Nucleus accumbens (tissue), 56 donors: ENCODE measurements around the gene TNFRSF17.
"Not testable (repeated sequence)": the region's sequence is repeated elsewhere in the genome, so short reads cannot be mapped to it uniquely, and the experiment has no call there.

ENCODE experiments used
- DNase-seq, 56 donors: peaks; one replicate each; lab custom pipeline; 2025; lab: John Stamatoyannopoulos, UW

Gene TNFRSF17

DNA sequence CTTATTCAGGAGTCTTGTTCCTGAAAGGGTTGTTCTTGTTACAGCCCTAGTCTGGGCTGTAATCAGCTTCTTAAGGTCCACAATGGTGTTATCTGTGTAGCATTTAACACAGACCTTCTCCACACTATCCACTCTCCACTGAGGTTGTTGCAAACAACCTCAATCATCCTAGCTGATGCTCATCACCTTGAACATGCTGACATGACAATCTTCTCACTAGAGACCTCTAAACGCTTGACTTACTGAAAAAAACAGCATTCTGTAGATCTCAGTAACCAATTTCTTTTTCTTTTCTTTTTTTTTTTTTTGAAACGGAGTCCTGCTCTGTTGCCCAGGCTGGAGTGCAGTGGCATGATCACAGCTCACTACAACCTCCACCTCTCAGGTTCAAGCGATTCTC, 3.6 kb downstream of the TNFRSF17 start:
- no peak for DNase-seq

DNA sequence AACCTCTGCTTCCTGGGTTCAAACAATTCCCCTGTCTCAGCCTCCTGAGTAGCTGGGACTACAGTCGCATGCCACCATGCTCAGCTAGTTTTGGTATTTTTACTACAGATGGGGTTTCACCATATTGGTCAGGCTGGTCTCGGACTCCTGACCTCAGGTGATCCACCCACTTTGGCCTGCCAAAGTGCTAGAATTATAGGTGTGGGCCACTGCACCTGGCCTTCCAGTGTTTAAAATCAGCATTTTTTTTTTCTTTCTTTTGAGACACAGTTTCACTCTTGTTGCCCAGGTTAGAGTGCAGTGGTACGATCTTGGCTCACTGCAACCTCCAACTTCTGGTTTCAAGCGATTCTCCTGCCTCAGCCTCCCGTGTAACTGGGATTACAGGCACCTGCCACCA, 5.3 kb downstream of the TNFRSF17 start:
- not testable (repeated sequence) for DNase-seq

DNA sequence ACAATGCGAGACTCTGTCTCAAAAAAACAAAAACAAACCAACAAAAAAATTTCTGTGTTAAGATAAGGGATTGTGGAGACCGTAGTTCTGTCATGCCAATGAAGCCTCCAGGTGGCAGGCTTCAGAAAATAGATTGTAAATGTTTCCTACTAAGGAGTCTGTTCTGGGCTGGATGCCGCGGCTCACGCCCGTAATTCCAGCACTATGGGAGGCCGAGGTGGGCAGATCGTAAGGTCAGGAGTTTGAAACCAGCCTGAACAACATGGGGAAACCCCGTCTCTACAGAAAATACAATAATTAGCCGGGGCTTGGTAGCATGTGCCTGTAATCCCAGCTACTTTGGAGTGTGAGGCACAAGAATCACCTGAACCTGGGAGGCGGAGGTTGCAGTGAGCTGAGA, 7.1 kb downstream of the TNFRSF17 start:
- DNase-seq, result peak in 2 of 56 donors; percentile 6 to 13

DNA sequence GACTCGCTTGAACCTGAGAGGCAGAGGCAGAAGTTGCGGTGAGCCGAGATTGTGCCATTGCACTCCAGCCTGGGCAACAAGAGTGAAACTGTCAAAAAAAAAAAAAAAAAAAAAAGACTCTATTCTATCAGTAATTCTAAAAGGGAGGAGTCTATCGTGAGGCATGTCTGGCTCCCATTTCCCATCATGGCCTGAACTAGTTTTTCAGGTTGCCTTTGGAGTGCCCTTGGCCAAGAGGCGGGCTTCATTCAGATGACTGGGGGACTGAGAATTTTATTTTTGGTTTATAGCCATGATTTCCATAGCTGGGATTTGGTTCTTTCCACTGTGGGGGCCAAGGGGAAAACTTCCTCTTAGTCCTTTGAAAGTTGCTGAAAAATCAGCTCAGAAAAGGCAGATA, 8.1 kb downstream of the TNFRSF17 start:
- no peak for DNase-seq

DNA sequence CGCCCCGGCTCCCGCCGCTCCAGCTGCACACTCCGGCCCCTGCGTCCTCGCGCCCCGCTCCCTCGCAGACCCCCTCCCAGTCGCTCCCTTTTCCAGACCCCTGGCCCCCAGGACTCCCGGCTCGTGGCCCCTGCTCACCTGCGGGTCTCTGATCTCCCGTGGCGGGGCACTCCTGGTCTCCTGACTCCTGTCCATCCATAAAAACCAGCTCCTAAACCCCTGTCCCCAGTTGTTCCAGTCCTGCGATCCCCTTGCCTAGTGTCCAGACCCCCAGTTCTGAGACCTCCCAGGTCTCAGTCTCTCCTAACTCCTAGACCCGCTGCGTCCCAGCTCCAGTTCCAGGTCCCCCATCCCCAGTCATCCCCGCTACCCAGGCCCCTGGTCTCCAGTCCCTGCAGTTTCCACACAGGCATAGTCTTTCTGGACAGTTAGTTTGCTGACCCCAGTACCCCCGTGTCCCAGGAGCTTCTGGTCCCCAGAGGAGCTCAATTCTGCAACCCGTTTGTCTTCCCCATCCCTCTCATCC, 11.9 kb downstream of the TNFRSF17 start:
- peak in 5 of 56 donors; percentile 26 to 60 (median 50) for DNase-seq

DNA sequence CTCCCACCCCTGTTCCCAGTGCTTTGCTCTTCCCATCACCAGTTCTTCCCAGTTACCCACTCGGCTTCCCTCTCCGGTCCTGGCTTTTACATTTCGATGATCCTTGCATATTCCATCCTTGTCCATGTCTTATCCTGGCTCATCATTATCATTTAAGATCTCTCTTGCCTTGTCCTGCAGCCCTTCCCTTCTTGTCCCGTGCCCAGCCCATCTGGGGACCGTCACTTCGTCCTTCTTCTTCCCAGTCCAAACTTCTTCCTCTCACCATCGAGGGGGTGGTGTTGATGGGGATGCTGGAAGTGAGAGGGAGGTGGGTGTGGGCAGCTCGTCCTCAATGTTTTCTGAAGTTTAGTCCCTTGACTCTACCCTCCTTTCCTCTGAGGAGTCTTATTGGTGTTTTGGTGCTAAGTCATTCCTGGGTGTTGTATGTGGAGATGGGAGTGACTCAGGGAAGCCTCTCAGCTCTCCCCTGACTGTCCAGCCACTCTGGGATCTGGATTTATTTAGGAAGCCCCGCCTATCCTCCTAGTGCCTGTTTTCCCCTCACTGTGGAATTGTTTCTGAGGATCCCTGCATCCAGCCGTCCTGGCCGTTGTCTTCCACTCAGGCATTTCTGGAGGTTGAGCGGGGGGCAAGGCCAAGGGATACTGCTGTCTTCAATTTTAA, 12.5 kb downstream of the TNFRSF17 start:
- DNase-seq, result peak in 3 of 56 donors; percentile 6 to 19 (median 16)

DNA sequence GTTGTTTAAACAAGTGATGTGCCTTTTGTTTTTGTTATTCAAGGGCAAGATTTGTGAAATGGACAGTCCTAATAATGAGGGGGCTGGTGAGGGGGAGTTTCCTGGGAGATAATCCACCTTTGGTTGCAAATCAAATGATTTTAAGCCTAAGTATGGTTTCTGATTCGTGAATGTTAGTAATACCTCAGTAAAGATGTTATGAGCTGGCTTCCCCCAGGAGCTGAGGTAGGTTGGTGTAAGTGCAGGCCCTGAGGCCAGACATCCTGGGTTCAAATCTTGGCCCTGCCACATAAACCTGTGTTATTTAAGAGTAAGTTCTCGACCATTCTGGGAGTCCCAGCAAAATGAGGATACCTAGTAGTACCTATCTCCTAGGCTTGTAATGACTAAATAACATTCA, 13.1 kb downstream of the TNFRSF17 start:
- DNase-seq, result no peak

DNA sequence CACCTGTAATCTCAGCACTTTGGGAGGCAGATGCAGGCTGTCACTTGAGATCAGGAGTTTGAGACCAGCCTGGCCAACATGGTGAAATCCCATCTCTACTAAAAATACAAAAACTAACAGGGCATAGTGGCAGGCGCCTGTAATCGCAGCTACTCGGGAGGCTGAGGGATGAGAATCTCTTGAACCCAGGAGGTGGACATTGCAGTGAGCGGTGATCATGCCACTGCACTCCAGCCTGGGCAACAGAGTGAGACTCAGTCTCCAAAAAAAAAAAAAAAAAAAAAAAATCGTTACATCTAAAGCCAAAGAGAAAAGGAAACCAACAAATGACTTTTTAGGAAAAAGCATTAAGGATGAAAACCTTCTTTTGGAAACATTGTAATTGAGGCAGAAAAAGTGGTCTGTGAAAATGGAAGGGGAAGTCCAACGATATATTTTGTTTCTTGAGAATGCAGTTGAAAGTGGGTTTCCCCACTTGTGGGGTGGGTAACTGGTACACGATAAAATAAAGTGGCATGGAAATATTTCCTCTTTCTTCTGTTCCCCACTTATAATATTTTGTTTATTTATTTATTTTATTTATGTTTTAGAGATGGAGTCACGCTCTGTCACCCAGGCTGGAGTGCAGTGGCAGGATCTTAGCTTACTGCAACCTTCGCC, 14.1 kb downstream of the TNFRSF17 start:
- no peak for DNase-seq

DNA sequence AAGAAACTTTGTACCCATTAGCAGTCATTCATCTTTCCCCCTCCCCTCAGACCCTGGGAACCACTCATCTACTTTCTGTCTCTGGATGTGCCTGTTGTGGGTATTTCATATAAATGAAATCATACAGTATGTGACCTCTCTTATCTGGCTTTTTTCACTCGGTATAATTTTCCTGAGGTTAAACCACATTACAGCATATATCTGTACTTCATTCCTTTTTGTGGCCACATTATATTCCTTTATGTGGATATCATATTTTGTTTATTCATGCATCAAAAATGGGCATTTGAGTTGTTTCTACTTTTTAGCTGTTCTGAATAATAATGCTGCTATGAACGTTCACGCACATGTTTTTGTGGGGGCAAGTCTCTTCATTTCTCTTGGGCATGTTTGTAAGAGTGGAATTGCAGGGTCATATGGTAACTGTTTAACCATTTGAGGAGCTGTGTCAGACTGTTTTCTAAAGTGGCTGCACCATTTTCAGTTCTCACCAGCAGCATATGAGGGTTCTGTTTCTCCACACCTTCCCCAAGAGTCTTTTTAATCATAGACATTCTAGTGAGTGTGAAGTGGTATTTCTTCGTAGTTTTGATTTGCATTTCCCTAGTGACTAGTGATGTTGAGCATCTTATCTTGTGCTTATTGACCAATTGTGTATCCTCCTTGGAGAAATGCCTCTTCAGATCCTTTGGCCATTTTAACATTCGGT, 15.3 kb downstream of the TNFRSF17 start:
- DNase-seq, result no peak

DNA sequence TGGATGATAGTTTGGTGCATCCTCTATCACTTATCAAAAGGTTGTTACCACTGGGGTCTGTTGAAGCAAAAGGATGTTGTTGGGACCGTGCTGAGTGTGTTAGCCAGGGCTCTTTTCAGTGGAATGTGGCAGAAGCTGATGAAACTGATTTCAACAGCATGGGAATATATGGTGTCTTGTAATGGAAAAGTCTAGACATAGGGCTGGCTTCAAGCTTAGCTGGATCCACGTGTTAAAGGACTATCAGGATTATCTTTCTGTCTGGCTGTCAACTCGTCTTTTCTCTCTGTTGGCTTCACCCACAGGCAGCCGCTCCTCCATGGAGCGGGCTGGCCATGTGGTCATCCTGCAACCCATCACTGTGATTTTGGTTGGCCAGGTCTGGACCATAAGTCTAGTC, 20.2 kb downstream of the TNFRSF17 start:
- DNase-seq, result no peak

DNA sequence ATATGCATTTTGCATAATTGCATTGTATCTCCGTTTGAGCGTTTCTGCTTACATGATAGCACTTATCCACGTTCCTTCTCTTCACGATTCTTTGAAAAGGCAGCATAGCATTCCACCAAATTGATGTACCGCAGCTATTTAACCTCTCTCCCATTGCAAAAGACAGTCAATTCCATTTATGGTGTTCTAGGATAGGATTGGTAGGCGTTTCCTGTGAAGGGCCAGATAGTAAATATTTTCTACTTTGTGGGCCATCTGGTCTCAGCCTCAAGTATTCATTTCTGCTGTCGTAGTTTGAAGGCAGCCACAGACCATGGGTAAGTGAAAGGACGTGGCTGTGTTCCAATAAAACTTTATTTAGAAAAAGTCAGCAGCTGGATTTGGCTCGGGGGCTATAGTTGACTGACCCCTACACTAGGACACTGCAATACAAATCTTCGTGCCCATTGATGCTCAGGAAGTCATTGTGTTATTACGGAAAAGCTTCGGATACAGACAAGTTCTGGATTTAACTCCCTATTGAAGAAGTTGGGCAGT, 21.6 kb downstream of the TNFRSF17 start:
- DNase-seq, result no peak

DNA sequence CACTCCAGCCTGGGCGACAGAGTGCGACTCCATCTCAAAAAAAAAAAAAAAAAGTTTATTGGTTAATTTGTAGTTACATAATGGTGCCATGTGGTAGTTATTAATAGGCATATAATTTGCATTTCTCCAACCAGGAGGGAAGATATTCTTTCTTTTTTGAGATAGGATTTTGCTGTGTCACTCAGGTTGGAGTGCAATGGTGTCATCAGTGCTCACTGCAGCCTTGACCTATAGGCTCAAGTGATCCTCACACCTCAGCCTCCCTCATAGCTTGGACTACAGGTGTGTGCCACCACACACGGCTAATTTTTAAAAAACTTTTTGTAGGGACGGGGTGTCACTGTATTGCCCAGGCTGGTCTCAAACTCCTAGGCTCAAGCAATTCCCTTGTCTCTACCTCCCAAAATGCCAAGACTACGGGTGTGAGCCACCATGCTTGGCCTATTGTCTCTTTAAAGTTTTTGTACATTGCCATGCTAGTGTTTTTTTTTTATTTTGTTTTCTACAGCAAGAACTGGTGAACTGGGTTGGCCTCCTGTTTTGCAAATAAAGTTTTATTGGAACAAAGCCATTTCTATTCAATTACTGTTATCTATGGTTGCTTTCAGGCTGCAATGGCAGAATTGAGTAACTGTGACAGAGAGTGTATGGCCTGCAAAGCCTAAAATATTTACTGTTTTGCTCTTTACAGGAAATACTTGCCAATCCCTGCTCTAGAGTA, 23.4 kb downstream of the TNFRSF17 start:
- no peak for DNase-seq

DNA sequence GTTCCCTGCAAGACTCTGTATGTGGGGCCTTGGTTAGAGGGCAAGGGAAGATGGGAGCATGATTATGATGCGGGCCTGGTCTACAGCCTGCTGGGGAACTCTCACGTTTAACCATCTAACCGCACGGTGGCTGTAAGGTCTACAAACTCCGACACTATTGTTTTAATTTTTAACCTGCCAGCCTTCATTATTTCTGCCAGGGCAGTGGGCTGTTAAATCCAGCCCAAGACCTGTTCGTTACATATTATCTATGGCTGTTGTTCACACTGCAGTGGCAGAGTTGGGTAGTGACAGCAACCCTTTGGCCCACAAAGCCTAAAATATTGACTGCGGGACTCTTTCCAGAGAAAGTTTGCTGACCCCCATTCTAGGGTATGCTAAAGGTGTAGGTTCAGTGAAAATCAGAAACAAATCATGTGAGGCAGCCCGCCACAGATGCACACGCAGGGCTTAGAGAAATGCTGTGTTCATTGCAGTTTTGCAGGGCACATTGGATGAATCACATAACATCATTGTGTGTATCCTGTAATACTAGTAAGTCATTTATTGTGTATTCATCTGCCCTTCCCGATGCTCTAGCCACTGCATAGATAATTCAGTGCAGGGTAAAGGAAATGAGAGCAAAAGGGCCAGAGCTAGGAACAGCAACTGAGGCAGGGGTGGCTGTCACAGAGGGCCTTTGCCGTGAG, 25.8 kb downstream of the TNFRSF17 start:
- peak in 3 of 56 donors; percentile 15 to 26 (median 16) for DNase-seq

DNA sequence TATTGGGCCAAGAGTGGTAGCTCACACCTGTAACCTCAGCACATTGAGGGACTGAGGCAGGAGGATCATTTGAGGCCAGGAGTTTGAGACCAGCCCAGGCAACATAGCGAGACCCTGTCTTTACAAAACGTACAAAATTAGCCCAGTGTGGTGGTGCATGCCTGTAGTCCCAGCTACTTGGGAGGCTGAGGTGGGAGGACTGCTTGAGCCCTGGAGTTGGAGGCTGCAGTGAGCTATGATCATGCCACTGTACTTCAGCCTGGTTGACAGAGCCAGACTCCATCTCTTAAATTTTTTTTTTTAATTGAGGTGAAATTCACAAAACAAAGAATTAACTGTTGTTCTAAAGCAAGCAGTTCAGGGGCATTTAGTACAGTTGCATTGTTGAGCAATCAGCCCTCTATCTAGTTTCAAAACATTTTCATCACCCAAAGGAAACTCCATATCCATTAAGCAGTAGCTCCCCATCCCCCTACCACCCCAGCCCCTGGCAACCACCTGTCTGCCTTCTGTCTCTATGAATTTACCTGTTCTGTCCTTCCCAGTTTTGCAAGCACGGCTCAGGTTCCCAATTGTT, 27.1 kb downstream of the TNFRSF17 start:
- no peak for DNase-seq

DNA sequence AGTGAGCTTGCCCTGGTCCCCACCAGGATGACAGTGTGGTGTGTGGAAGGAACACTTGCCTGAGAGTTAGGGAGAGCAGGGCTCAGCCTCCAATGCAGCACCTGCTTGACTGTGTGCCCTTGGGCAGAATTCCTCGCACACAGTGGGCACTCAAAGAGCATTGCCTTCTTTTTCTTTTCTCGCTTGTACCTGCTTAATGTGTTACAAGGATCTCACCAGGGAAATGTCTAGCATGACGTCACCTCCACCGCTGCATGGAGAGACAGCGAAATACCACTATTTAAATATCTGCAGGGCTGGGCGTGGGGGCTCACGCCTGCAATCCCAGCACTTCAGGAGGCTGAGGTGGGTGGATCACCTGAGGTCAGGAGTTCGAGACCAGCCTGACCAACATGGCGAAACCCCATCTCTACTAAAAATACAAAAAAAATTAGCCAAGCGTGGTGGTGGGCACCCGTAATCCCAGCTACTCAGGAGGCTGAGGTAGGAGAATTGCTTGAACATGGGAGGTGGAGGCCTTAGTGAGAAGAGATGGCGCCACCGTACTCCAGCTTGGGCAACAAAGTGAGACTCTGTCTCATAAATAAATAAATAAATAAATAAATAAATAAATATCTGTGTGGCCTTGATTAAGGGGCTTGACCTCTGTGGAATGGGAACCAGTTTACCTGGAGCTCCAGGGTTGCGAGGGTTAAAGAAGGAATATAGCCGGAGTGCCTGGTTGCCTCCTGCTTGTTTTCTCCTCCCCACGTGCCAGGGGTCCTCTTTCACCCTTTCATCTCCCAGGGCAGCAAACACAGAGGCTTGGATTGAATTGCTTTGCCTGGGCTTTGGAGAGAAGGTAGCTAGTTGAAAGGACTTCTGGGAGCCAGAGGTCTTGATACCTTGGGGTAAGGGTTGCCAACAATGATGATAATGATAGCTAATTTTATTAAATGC, 27.8 kb downstream of the TNFRSF17 start:
- DNase-seq, result no peak

DNA sequence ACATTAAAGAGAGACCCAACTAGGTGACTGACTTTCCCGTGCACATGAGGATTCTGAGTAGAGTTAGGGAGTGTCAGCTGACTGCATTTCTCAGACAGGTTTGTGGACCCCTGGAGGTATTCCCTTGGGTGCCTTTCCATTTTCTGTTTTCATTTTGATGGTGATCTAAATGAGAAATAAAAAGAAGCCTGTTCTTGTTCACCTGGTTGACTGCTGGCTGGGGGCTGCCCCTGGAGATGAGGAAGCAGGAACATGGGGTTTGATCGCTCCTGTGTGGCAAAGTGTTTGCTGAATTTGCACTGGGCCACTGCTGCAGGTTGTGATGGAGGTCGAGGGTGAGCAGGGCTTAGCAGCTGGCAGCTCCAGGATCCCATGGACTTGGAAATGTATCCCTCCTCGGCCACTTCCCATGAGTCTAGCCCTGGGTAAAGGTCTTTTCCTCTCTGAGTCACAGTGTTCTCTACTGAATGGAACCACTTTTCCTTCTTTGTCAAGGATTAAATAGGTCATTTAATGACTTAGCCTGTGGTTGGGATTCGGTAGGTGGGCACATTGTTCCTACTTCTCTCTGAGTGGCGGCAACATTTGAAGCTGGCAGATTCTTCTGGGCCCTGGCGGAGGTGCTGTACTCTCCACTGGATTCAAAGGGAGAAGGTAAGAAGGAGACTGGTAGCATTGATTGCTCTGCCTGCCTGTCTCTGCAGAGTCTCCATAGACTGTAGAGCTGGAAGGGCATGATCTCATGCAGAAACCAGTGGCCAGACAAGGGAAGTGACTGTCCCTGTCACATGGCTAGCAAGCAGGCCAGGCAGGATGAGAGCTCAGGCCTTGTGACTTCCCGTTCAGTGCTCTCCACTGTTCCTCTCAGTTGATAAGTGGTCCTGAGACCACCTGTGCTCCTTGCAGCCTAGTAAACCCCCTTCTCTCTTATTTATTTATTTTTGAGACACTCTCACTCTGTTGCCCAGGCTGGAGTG, 29.4 kb downstream of the TNFRSF17 start:
- DNase-seq, result peak in 46 of 56 donors; percentile 10 to 76 (median 50)
